ENCODE measurements around the gene SMARCA4.
"Not testable (repeated sequence)": the region's sequence is repeated elsewhere in the genome, so short reads cannot be mapped to it uniquely, and the experiment has no call there.

SMARCA4 gene

DNA sequence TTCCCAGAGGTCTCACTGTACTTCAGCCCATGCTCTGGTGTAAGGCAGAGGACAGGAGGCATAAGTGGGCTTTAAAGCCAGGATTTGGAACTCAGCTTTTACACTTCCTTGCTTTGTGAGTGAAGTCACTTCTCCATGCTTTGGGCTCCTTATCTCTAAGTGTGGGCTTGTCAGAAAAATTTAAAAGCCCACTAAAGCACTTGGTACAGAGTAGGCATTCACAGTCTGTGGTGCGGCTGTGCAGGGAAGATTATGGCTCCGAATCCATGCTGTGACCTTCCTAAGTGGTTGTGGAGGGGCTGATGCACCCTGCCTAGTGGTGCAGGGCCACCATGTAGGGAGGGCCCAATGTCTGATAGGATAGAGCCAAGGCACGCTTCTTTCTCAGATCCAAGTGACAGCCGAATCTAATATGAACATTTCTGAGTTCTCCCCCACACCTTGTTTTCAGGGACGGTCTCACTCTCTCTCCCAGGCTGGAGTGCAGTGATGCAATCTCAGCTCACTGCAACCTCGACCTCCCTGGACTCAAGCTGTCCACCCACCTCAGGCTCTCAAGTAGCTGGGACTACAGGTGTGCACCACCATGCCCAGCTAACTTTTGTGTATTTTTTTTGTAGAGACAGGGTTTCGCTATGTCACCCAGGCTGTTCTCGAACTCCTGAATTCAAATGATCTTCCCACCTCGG is 25.3 kb upstream of the SMARCA4 start:
- Histone ChIP-seq H3K4me3 (ENCODE audit: low read length, poor library complexity, severe bottlenecking) (no peak overlapping the region), H3K27me3 (ENCODE audit: insufficient read depth, low read length, poor library complexity, severe bottlenecking) (no peaks in the 10 kb centered on the region), H3K4me1 (ENCODE audit: insufficient read depth, low read length, poor library complexity, severe bottlenecking) (peaks cover 13% of the 10 kb centered on the region), H3K79me2 (ENCODE audit: insufficient read depth, low read length) (peaks cover 17% of the 10 kb centered on the region), H3K36me3 (ENCODE audit: insufficient read depth, low read length) (no peaks in the 10 kb centered on the region), H3K4me2 (ENCODE audit: low read depth, low read length, poor library complexity, severe bottlenecking) (no peak overlapping the region), H3K9me3 (ENCODE audit: insufficient read depth, low read depth, low read length) (no peaks in the 10 kb centered on the region), H4K20me1 (ENCODE audit: insufficient read depth, low read length, poor library complexity, severe bottlenecking) (no peaks in the 10 kb centered on the region), H2AFZ (ENCODE audit: low read length) (no peak overlapping the region), H3F3A (ENCODE audit: low read depth) (no peaks in the 10 kb centered on the region; the same call in 1 of the 2 replicates), H3K9ac (ENCODE audit: low read depth, low read length, poor library complexity, severe bottlenecking) (no peak overlapping the region), H3K9me2 (replicated peaks; ENCODE audit: low read depth, low read length) (no peaks in the 10 kb centered on the region)
- TF ChIP-seq EZH2phosphoT487 (IDR thresholded peaks at IDR 0.05; ENCODE audit: borderline replicate concordance), result no peak
- TF ChIP-seq, protein P1, sequence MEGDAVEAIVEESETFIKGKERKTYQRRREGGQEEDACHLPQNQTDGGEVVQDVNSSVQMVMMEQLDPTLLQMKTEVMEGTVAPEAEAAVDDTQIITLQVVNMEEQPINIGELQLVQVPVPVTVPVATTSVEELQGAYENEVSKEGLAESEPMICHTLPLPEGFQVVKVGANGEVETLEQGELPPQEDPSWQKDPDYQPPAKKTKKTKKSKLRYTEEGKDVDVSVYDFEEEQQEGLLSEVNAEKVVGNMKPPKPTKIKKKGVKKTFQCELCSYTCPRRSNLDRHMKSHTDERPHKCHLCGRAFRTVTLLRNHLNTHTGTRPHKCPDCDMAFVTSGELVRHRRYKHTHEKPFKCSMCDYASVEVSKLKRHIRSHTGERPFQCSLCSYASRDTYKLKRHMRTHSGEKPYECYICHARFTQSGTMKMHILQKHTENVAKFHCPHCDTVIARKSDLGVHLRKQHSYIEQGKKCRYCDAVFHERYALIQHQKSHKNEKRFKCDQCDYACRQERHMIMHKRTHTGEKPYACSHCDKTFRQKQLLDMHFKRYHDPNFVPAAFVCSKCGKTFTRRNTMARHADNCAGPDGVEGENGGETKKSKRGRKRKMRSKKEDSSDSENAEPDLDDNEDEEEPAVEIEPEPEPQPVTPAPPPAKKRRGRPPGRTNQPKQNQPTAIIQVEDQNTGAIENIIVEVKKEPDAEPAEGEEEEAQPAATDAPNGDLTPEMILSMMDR (conservative IDR thresholded peaks at IDR 0.05; ENCODE audit: low read length), result no peak

DNA sequence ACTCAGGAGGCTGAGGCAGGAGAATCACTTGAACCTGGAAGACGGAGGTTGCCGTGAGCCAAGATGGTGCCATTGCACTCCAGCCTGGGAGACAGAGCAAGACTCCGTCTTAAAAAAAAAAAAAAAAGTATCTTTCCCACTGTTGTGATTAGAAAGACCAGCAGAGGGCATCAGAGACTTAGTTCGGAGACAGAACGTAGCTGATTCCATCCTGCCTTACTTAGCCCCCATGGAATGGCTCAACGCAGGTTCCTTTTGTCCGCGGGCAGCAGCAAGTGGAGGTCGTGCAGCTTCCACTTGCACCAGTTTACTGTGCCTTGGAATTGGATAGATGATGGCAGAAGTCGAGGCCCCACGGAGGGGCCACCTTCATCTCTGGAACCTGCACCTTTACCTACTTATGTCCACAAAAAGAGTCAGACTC is 24.2 kb upstream of the SMARCA4 start:
- no peak for TF ChIP-seq EZH2phosphoT487 (IDR thresholded peaks at IDR 0.05; ENCODE audit: borderline replicate concordance)
- TF ChIP-seq, protein P1 (conservative IDR thresholded peaks at IDR 0.05; ENCODE audit: low read length), result peak; percentile 63
- Histone ChIP-seq H2AFZ (ENCODE audit: low read length) (peak overlapping the region; percentile 91), H3K9me3 (ENCODE audit: insufficient read depth, low read depth, low read length) (no peaks in the 10 kb centered on the region), H3K79me2 (ENCODE audit: insufficient read depth, low read length) (peaks cover 10% of the 10 kb centered on the region; the same call in 1 of the 2 replicates), H3F3A (ENCODE audit: low read depth) (no peaks in the 10 kb centered on the region; the same call in 1 of the 2 replicates), H3K4me2 (ENCODE audit: low read depth, low read length, poor library complexity, severe bottlenecking) (peak overlapping the region; percentile 35), H3K9me2 (replicated peaks; ENCODE audit: low read depth, low read length) (no peaks in the 10 kb centered on the region), H3K9ac (ENCODE audit: low read depth, low read length, poor library complexity, severe bottlenecking) (peak overlapping the region; percentile 56), H4K20me1 (ENCODE audit: insufficient read depth, low read length, poor library complexity, severe bottlenecking) (no peaks in the 10 kb centered on the region), H3K36me3 (ENCODE audit: insufficient read depth, low read length) (no peaks in the 10 kb centered on the region), H3K4me1 (ENCODE audit: insufficient read depth, low read length, poor library complexity, severe bottlenecking) (peaks cover 13% of the 10 kb centered on the region), H3K27me3 (ENCODE audit: insufficient read depth, low read length, poor library complexity, severe bottlenecking) (no peaks in the 10 kb centered on the region), H3K4me3 (ENCODE audit: low read length, poor library complexity, severe bottlenecking) (peak overlapping the region; percentile 46)

DNA sequence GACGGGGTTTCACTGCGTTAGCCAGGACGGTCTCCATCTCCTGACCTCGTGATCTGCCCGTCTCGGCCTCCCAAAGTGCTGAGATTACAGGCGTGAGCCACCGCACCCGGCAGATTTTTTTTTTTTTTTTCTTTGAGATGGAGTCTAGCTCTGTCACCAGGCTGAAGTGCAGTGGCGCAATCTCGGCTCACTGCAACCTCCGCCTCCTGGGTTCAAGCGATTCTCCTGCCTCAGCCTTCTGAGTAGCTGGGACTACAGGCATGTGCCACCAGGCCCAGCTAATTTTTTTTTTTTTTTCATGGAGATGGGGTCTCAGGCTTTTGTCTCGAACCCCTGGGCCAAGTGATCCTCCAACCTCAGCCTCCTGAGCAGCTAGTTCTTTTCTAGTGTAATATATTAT is 19.2 kb upstream of the SMARCA4 start:
- H3K4me3 ChIP-seq (ENCODE audit: low read length, poor library complexity, severe bottlenecking); H3K9ac ChIP-seq (ENCODE audit: low read depth, low read length, poor library complexity, severe bottlenecking); H3K9me3 ChIP-seq (ENCODE audit: insufficient read depth, low read depth, low read length); H2AFZ ChIP-seq (ENCODE audit: low read length); H3K79me2 ChIP-seq (ENCODE audit: insufficient read depth, low read length); H3F3A ChIP-seq (ENCODE audit: low read depth); H3K27me3 ChIP-seq (ENCODE audit: insufficient read depth, low read length, poor library complexity, severe bottlenecking); H3K36me3 ChIP-seq (ENCODE audit: insufficient read depth, low read length); H4K20me1 ChIP-seq (ENCODE audit: insufficient read depth, low read length, poor library complexity, severe bottlenecking); H3K9me2 ChIP-seq (replicated peaks; ENCODE audit: low read depth, low read length); H3K4me2 ChIP-seq (ENCODE audit: low read depth, low read length, poor library complexity, severe bottlenecking): not testable (repeated sequence)
- peaks cover 13% of the 10 kb centered on the region for H3K4me1 ChIP-seq (ENCODE audit: insufficient read depth, low read length, poor library complexity, severe bottlenecking)

DNA sequence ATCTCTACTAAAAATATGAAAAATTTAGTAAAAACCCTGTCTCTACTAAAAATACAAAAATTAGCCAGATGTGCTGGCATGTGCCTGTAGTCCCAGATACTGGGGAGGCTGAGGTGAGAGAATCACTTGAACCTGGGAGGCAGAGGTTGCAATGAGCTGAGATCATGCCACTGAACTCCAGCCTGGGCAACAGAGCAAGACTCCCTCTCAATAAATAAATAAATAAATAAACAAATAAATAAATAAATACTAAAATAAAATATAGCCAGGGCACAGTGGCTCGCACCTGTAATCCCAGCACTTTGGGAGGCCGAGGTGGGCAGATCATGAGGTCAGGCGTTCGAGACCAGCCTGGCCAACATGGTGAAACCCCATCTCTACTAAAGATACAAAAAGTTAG is 17.4 kb upstream of the SMARCA4 start:
- not testable (repeated sequence) for H3K9ac ChIP-seq (ENCODE audit: low read depth, low read length, poor library complexity, severe bottlenecking); H3K9me3 ChIP-seq (ENCODE audit: insufficient read depth, low read depth, low read length); H3F3A ChIP-seq (ENCODE audit: low read depth); H2AFZ ChIP-seq (ENCODE audit: low read length); H3K4me3 ChIP-seq (ENCODE audit: low read length, poor library complexity, severe bottlenecking); H3K27me3 ChIP-seq (ENCODE audit: insufficient read depth, low read length, poor library complexity, severe bottlenecking); H3K9me2 ChIP-seq (replicated peaks; ENCODE audit: low read depth, low read length); H3K4me2 ChIP-seq (ENCODE audit: low read depth, low read length, poor library complexity, severe bottlenecking); H3K79me2 ChIP-seq (ENCODE audit: insufficient read depth, low read length); H4K20me1 ChIP-seq (ENCODE audit: insufficient read depth, low read length, poor library complexity, severe bottlenecking); H3K36me3 ChIP-seq (ENCODE audit: insufficient read depth, low read length)
- H3K4me1 ChIP-seq (ENCODE audit: insufficient read depth, low read length, poor library complexity, severe bottlenecking), result peaks cover 11% of the 10 kb centered on the region

Measured in Loucy (cell line).